Gastrocnemius medialis (tissue), 4 donors: ENCODE results near the gene GCKR. TPM values are rescaled to one million over a fixed set of nuclear protein-coding genes. Genes with fewer than 3 reads are reported as not detected.
"Not testable (repeated sequence)": the region's sequence is repeated elsewhere in the genome, so short reads cannot be mapped to it uniquely, and the experiment has no call there.

Experiments
- ATAC-seq, 2 donors: fragments of 150-250 bp; one replicate each; pipeline ENCODE4 v1.9.1; 2016
- DNase-seq, 2 donors: peaks; one replicate each; pipeline ENCODE4 v3.0.0-alpha.2; 2019
- H3K27ac ChIP-seq, 4 donors: fragments of 200-600 bp; sonication (generic); 1 replicate in 1 of 4; 2 replicates in 3 of 4; pipeline ENCODE4 v1.5.1; 2016 to 2018; ENCODE audit warnings: mild to moderate bottlenecking in 2 of 4, moderate library complexity in 1 of 4
- H3K27me3 ChIP-seq, 3 donors: fragments of 200-600 bp; sonication (generic) in 2 of 3; 1 replicate in 1 of 3; 2 replicates in 2 of 3; pipeline versions ENCODE4 v1.5.1 to v1.6.0; 2016 to 2019; ENCODE audit warnings: mild to moderate bottlenecking in 1 of 3, moderate library complexity in 1 of 3
- H3K36me3 ChIP-seq, 2 donors: fragments of 200-600 bp; sonication (generic) in 1 of 2; one replicate each; pipeline ENCODE4 v1.5.1; 2017 to 2018
- H3K4me1 ChIP-seq, 2 donors: fragments of 200-600 bp; sonication (generic) in 1 of 2; one replicate each; pipeline ENCODE4 v1.5.1; 2016 to 2017; ENCODE audit warnings: mild to moderate bottlenecking in 2 of 2
- H3K4me3 ChIP-seq, 4 donors: fragments of 200-600 bp; sonication (generic) in 3 of 4; 1 replicate in 1 of 4; 2 replicates in 3 of 4; pipeline ENCODE4 v1.5.1; 2016 to 2019; ENCODE audit warnings: mild to moderate bottlenecking in 2 of 4
- H3K9me3 ChIP-seq, 3 donors: fragments of 200-600 bp; sonication (generic) in 2 of 3; 1 replicate in 1 of 3; 2 replicates in 2 of 3; pipeline ENCODE4 v1.5.1; 2016 to 2019
- CTCF ChIP-seq, 5 experiments: fragments of 450-650 bp in 3 of 5; fragments of 200-600 bp in 2 of 5; sonication (generic) in 2 of 5; IDR thresholded peaks in 4 of 5; conservative IDR thresholded peaks in 1 of 5; 1 replicate in 4 of 5; 2 replicates in 1 of 5; pipeline ENCODE4 v1.5.1; 2016 to 2019; ENCODE audit warnings: antibody characterized with exemption in 5 of 5, mild to moderate bottlenecking in 3 of 5, moderate library complexity in 3 of 5
- POLR2A ChIP-seq, 2 donors: fragments of 450-650 bp; IDR thresholded peaks; one replicate each; pipeline ENCODE4 v1.6.1; 2017; ENCODE audit warnings: antibody characterized with exemption in 2 of 2, mild to moderate bottlenecking in 2 of 2, moderate library complexity in 2 of 2
- in situ Hi-C, 4 donors: fragments of 200-750 bp; cut with MboI; loops; one replicate each; pipeline versions ENCODE4 v1.15.0 to v1.8.0; 2017; ENCODE audit warnings: low sequenced_read_pairs in 4 of 4
- intact Hi-C: fragments of 100-400 bp; cut with DNase I; formaldehyde crosslinking; loops from one replicate; pipeline ENCODE4 v1.15.1; 2023; ENCODE audit warnings: low total_unique reads
- total RNA-seq, 4 donors: library from RNA; depleted of rRNA; stranded (reverse); fragments of >200 nt; gene quantifications; one replicate each; pipeline versions ENCODE4 v1.1.0 to v1.2.3, GENCODE V29; 2016

The GCKR gene
- total RNA-seq, 4 donors from 2014 or later: 0.40 TPM; not detected in 3

- no peaks in the 10 kb centered on the region for H3K27me3 ChIP-seq
- H3K9me3 ChIP-seq: no peaks in the 10 kb centered on the region
- in situ Hi-C loops: no loop called here
- intact Hi-C loops: no loop called here
- ATAC-seq (no peak), DNase-seq (no peak)
- TF ChIP-seq POLR2A (IDR thresholded peaks at IDR 0.05) (no peak), CTCF (IDR thresholded peaks at IDR 0.05 in 4 of 5, conservative IDR thresholded peaks at IDR 0.05 in 1 of 5) (no peak)
- H3K4me1 ChIP-seq: no peaks in the 10 kb centered on the region
- no peaks in the 10 kb centered on the region for H3K36me3 ChIP-seq
- H3K4me3 ChIP-seq: no peak overlapping the region
- H3K27ac ChIP-seq: no peak overlapping the region
These were observed 56.3 kb downstream of the GCKR start for GRCh38 chr2:27552941-27553340.

- ATAC-seq, in situ Hi-C loops: not testable (repeated sequence)
These were observed 57.8 kb downstream of the GCKR start for GRCh38 chr2:27554451-27554850.

GRCh38 chr2:27559228-27559627, 62.6 kb downstream of the GCKR start:
- Histone ChIP-seq H3K4me3 (no peak overlapping the region), H3K27me3 (no peaks in the 10 kb centered on the region), H3K36me3 (no peaks in the 10 kb centered on the region), H3K27ac (no peak overlapping the region), H3K4me1 (no peaks in the 10 kb centered on the region), H3K9me3 (no peaks in the 10 kb centered on the region)
- intact Hi-C loops (no loop called here), in situ Hi-C loops (no loop called here)
- DNase-seq (no peak), ATAC-seq (no peak)
- TF ChIP-seq CTCF (IDR thresholded peaks at IDR 0.05 in 4 of 5, conservative IDR thresholded peaks at IDR 0.05 in 1 of 5) (no peak), POLR2A (IDR thresholded peaks at IDR 0.05) (no peak)

More at GRCh38 chr2:27554451-27554850, 57.8 kb downstream of the GCKR start:
- H3K4me1 ChIP-seq, DNase-seq, H3K27ac ChIP-seq, H3K4me3 ChIP-seq, intact Hi-C loops, H3K36me3 ChIP-seq, H3K27me3 ChIP-seq, H3K9me3 ChIP-seq: not testable (repeated sequence)

DNA sequence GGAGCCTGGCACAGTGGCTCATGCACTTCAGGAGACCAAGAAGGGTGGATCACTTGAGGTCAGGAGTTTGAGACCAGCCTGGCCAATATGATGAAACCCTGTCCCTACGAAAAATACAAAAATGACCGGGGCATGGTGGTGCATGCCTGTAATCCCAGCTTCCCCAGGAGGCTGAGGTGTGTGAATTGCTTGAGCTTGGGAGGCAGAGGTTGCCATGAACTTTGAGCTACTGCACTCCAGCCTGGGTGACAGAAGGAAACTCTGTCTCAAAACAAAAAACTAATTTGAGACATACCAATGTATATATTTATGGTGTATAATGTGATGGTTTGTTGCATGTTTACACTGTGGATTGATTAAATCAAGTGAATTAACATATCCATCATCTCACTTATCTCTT, 64.4 kb downstream of the GCKR start:
- TF ChIP-seq CTCF (IDR thresholded peaks at IDR 0.05 in 4 of 5, conservative IDR thresholded peaks at IDR 0.05 in 1 of 5): no peak
- no peak for TF ChIP-seq POLR2A (IDR thresholded peaks at IDR 0.05)
- H3K4me3 ChIP-seq: no peak overlapping the region
- H3K9me3 ChIP-seq: no peaks in the 10 kb centered on the region
- no peak for ATAC-seq
- no peaks in the 10 kb centered on the region for H3K36me3 ChIP-seq
- in situ Hi-C loops: no loop called here
- intact Hi-C loops: no loop called here
- no peak for DNase-seq
- H3K4me1 ChIP-seq: no peaks in the 10 kb centered on the region
- H3K27ac ChIP-seq: no peak overlapping the region
- no peaks in the 10 kb centered on the region for H3K27me3 ChIP-seq

GRCh38 chr2:27566628-27567027, 70.0 kb downstream of the GCKR start:
- TF ChIP-seq CTCF (IDR thresholded peaks at IDR 0.05 in 4 of 5, conservative IDR thresholded peaks at IDR 0.05 in 1 of 5): no peak
- TF ChIP-seq POLR2A (IDR thresholded peaks at IDR 0.05): no peak
- intact Hi-C loops: no loop called here
- Histone ChIP-seq H3K4me1 (no peaks in the 10 kb centered on the region), H3K36me3 (no peaks in the 10 kb centered on the region), H3K27me3 (no peaks in the 10 kb centered on the region), H3K27ac (no peak overlapping the region), H3K4me3 (no peak overlapping the region), H3K9me3 (no peaks in the 10 kb centered on the region)
- no peak for ATAC-seq
- in situ Hi-C loops: no loop called here
- no peak for DNase-seq
